ENCODE results near the gene TSC2.

TSC2 gene

GRCh38 chr16:2076072-2076865 is 28.5 kb downstream of the TSC2 start:
- TF ChIP-seq CTCF (IDR thresholded peaks at IDR 0.05): no peak

- no peak for TF ChIP-seq CTCF (IDR thresholded peaks at IDR 0.05)
These were observed 29.2 kb downstream of the TSC2 start for GRCh38 chr16:2077016-2077415.

GRCh38 chr16:2077696-2078095 is 29.9 kb downstream of the TSC2 start:
- TF ChIP-seq CTCF (IDR thresholded peaks at IDR 0.05): no peak

GRCh38 chr16:2078096-2078495 is 30.3 kb downstream of the TSC2 start:
- TF ChIP-seq CTCF (IDR thresholded peaks at IDR 0.05): no peak

GRCh38 chr16:2078691-2079090 is 30.9 kb downstream of the TSC2 start:
- no peak for TF ChIP-seq CTCF (IDR thresholded peaks at IDR 0.05)

- TF ChIP-seq CTCF (IDR thresholded peaks at IDR 0.05): no peak
These were observed 31.6 kb downstream of the TSC2 start for GRCh38 chr16:2079311-2079800.

GRCh38 chr16:2079991-2080390 is 32.2 kb downstream of the TSC2 start:
- no peak for TF ChIP-seq CTCF (IDR thresholded peaks at IDR 0.05)

Measured in LNCAP (cell line).